Subcutaneous adipose tissue (tissue), 4 donors: ENCODE measurements around the gene ITPK1. TPM values are rescaled to one million over a fixed set of nuclear protein-coding genes. Genes with fewer than 3 reads are reported as not detected.

Experiments
- total RNA-seq, 4 donors: library from RNA; depleted of rRNA; stranded (reverse); fragments of >200 nt; gene quantifications; one replicate each; pipeline ENCODE4 v1.1.0, GENCODE V29; 2016
- TF ChIP-seq, protein P1 (sequence below): fragments of 450-650 bp; IDR thresholded peaks from one replicate; pipeline ENCODE4 v1.5.1; 2016; ENCODE audit warnings: low read depth, mild to moderate bottlenecking, control low read depth, antibody characterized with exemption, moderate library complexity

Gene ITPK1
- total RNA-seq, 4 donors from 2014 or later = 53.4 to 109 (median 60.3) TPM

DNA sequence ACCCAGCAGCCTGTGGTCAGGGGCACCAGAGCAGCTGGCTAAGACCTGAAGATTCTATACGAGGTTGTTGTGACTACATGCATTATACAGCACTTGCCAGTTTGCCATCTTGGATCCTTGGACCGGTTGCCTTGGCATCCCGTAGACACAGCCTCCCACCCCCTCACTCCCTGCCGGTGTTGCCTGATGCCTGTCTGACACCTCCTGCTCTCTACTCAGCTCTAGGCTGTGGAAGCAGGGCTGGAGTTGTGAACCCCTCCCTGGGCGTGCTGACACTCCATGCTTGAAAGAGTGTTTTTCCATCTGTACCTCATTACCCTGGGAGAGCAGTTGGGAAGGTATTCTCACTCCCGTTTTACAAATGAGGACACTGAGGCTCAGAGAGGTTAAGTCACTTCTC lies 190.3 kb downstream of the ITPK1 start:
- TF ChIP-seq, protein P1, sequence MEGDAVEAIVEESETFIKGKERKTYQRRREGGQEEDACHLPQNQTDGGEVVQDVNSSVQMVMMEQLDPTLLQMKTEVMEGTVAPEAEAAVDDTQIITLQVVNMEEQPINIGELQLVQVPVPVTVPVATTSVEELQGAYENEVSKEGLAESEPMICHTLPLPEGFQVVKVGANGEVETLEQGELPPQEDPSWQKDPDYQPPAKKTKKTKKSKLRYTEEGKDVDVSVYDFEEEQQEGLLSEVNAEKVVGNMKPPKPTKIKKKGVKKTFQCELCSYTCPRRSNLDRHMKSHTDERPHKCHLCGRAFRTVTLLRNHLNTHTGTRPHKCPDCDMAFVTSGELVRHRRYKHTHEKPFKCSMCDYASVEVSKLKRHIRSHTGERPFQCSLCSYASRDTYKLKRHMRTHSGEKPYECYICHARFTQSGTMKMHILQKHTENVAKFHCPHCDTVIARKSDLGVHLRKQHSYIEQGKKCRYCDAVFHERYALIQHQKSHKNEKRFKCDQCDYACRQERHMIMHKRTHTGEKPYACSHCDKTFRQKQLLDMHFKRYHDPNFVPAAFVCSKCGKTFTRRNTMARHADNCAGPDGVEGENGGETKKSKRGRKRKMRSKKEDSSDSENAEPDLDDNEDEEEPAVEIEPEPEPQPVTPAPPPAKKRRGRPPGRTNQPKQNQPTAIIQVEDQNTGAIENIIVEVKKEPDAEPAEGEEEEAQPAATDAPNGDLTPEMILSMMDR = no peak

DNA sequence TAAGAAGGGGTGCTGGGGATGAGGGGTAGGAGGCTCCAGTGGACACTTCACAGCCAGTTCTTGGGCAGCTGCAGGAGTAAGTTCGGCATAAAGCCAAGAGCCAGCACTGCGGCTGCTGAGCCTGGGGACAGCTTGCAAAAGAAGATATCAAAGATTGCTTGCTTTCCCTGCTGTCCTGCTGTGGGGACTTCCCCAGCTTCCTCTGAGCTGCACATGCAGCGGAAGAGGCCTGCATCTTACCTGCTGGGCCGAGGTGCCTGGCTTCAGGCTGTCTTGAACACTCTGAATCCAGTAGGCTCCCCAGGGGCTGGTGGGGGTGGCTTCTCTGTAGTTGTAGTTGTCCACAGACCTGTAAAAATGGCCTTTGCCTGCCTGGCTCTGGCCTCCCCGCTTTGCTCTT lies 191.5 kb downstream of the ITPK1 start:
- TF ChIP-seq, protein P1 = no peak

DNA sequence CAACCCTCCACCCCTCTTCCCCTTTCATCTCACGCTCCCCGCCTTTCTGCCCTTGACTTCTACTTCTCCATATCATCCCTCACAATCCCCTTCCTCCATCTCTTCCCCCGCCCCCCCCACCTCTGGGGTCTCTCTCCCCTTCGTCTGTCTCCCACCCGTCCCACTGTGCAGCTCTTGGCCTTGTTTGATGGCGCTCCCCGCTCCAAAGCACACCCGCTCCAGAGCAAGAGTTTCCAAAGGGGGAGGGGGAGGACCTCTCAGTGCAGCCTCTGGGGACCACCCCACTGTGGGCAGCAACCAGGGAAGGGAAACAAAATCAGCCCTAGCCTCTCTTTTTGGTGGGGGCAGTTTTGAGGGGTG lies 192.0 kb downstream of the ITPK1 start:
- TF ChIP-seq, protein P1 = no peak

DNA sequence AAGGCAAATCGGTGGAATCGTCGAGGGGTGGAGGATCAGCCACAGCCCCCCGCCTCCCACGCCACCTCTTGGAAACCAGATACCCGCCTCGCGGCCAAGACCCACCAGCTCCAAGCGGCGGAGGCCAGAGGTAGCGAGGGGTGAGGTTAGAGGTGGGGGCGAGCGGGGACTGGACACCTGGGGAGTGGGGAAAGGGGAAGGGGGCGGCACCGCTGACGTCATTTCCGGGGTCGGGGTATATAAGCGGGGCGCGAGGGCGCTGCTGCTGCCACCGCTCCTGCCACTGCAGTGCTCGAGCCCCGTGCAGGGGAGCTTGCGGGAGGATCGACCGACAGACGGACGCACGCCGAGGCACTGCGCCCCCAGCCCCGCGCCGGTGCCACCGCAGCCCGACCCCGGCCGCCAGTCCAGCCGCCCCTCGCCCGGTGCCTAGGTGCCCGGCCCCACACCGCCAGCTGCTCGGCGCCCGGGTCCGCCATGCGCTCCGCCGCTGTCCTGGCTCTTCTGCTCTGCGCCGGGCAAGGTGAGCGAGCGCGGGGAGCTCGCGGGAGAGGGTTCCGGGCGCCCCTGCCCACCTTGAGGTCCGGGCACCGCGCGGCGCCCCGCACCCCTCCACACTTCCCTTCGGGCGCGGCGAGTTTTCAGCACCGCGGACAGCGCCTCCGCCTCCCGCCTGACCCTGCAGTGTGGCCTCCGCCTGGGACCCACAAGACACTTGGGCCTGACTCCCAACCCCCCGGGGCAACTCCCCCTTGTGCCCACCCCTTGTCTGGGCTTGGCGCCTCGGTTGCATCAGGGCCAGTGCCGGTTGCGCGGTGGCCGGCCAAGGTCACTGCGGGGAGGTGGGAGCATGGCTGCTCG lies 192.6 kb downstream of the ITPK1 start, which contains the start of gene CHGA:
Gene CHGA, plus strand, starts transcription at position 268 of the 861 bp plus-strand sequence. Its CDS starts 210 bp downstream, at position 478.
- TF ChIP-seq, protein P1 = no peak

DNA sequence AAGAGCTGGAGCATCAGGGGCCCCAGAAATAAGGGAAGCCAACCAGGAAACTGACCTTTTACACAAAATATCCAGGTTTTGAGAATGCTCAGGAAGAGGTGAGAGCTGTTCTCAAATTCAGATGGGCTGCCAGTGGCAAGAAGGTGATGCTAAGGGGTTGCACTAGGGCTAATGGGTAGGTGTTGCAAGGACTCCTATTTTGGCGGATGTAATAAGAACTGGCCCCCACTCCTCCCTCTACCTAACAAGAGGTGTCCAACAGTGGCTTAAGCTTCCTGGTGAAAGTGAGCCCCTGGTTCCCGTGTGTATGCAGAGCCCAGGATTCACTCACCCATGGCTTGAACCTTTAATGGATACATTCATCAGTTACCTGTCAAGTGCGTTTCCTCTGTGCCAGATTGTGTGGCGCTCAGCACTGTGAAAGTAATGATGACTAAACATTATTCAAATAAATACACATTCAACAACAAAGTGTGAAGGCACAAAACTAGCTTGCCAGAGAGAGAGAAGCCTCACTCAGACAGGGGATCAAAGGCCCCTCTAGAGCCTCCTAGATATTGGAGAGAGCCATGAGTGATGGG lies 193.5 kb downstream of the ITPK1 start:
- TF ChIP-seq, protein P1 = no peak

DNA sequence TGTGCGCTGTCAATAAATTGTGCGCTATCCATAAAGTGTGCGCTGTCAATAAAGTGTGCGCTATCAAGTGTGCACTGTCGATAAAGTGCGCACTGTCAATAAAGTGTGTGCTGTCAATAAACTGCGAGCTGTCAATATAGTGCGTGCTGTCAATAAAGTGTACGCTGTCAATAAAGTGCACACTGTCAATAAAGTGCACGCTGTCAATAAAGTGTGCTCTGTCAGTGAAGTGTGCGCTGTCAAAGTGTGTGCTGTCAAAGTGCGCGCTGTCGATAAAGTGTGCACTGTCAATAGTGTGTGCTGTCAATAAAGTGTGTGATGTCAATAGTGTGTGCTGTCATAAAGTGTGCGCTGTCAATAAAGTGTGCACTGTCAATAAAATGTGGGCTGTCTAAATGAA lies 195.7 kb downstream of the ITPK1 start:
- TF ChIP-seq, protein P1 = no peak

DNA sequence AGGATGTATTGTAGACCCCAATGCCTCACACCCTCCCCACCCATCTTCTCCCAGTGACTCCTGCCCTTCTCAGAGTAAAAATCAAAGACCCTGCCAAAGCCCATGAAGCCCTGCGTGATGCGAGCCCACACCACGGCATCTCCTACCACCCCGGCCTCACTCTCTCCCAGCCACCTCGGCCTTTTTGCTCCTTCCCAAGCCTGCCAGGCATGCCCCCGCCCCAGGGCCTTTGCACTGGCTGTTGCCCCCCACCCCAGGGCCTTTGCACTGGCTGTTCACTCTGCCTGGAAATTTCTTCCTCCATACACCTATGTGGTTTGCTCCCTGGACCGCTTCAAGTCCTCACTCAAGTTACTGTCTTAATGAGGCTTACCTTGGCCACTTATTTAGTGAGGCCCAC lies 197.8 kb downstream of the ITPK1 start:
- TF ChIP-seq, protein P1 = no peak
